HEK293 (cell line): ENCODE results near the gene IZUMO1.

ENCODE experiments used
- CTCF ChIA-PET: fragments of 350-600 bp; formaldehyde crosslinking; extraction: SDS; loops from one replicate; lab custom pipeline; 2021; ENCODE audit warnings: antibody characterized with exemption; lab: Yijun Ruan, JAX
- POLR2A ChIA-PET: fragments of 300-600 bp; formaldehyde crosslinking; extraction: SDS; loops from one replicate; lab custom pipeline; 2020; ENCODE audit warnings: antibody characterized with exemption, inconsistent platforms; lab: Yijun Ruan, JAX
- H3K27ac ChIP-seq: fragments of 200-500 bp; sonication (Bioruptor generic); 2 replicates; pipeline ENCODE4 v1.5.1; 2014; ENCODE audit warnings: low read depth, low read length, control low read depth, inconsistent platforms; ENCODE audit errors: extremely low read depth
- H3K36me3 ChIP-seq, 2 experiments: fragments of 200-500 bp in 1 of 2; sonication (Bioruptor generic) in 1 of 2; 1 replicate in 1 of 2; 2 replicates in 1 of 2; pipeline ENCODE4 v1.5.1; 2014 to 2017; ENCODE audit warnings: inconsistent platforms in 2 of 2, low read length in 2 of 2; ENCODE audit not compliant: control insufficient read depth in 2 of 2, insufficient read depth in 1 of 2
- H3K4me1 ChIP-seq: fragments of 200-500 bp; sonication (Bioruptor generic); 2 replicates; pipeline ENCODE4 v1.5.1; 2014; ENCODE audit warnings: mild to moderate bottlenecking, low read length, inconsistent platforms; ENCODE audit not compliant: control insufficient read depth, insufficient read depth
- H3K4me3 ChIP-seq: 2 replicates; pipeline ENCODE4 v1.5.1; 2011; ENCODE audit warnings: low read depth, mild to moderate bottlenecking, control low read depth, low read length, moderate library complexity
- H3K9me3 ChIP-seq: fragments of 200-500 bp; sonication (Bioruptor generic); 2 replicates; pipeline ENCODE4 v1.5.1; 2014; ENCODE audit warnings: low read depth, low read length, inconsistent platforms; ENCODE audit not compliant: control insufficient read depth, insufficient read depth
- GLI4 ChIP-seq: fragments of 450-650 bp; formaldehyde crosslinking; IDR thresholded peaks from 2 replicates; pipeline ENCODE4 v1.5.1; 2016; ENCODE audit warnings: missing biosample characterization, missing genetic modification characterization
- HOXD13 ChIP-seq: sonication (generic); formaldehyde crosslinking; IDR thresholded peaks from 2 replicates; pipeline ENCODE4 v1.8.0; 2022; ENCODE audit warnings: missing genetic modification reagents, borderline replicate concordance
- IKZF3 ChIP-seq: fragments of 450-650 bp; IDR thresholded peaks from 2 replicates; pipeline ENCODE4 v1.5.0; 2018; ENCODE audit warnings: missing biosample characterization, mild to moderate bottlenecking, missing genetic modification characterization, moderate library complexity
- KLF1 ChIP-seq: fragments of 450-650 bp; formaldehyde crosslinking; IDR thresholded peaks from 2 replicates; pipeline ENCODE4 v1.5.1; 2016; ENCODE audit warnings: missing biosample characterization, missing genetic modification characterization
- KLF7 ChIP-seq: fragments of 450-650 bp; formaldehyde crosslinking; IDR thresholded peaks from 2 replicates; pipeline ENCODE4 v1.5.1; 2016; ENCODE audit warnings: missing biosample characterization, missing genetic modification characterization, borderline replicate concordance
- SP3 ChIP-seq: fragments of 450-650 bp; formaldehyde crosslinking; IDR thresholded peaks from 2 replicates; pipeline ENCODE4 v1.5.1; 2016; ENCODE audit warnings: missing biosample characterization, missing genetic modification characterization
- YY1 ChIP-seq: fragments of 450-650 bp; formaldehyde crosslinking; IDR thresholded peaks from 2 replicates; pipeline ENCODE4 v1.5.1; 2018; ENCODE audit warnings: missing biosample characterization, missing genetic modification characterization
- ZBTB17 ChIP-seq: fragments of 450-650 bp; formaldehyde crosslinking; IDR thresholded peaks from 2 replicates; pipeline ENCODE4 v1.5.1; 2016; ENCODE audit warnings: missing biosample characterization, missing genetic modification characterization
- ZBTB26 ChIP-seq: fragments of 450-650 bp; formaldehyde crosslinking; optimal IDR thresholded peaks from 2 replicates; pipeline ENCODE3; 2016; ENCODE audit warnings: missing biosample characterization, mild to moderate bottlenecking, missing genetic modification characterization
- ZFP69B ChIP-seq: fragments of 450-650 bp; formaldehyde crosslinking; IDR thresholded peaks from 2 replicates; pipeline ENCODE4 v1.5.1; 2016; ENCODE audit warnings: missing biosample characterization, missing genetic modification characterization
- ZNF148 ChIP-seq: fragments of 450-650 bp; formaldehyde crosslinking; IDR thresholded peaks from 2 replicates; pipeline ENCODE4 v1.5.0; 2017; ENCODE audit warnings: missing biosample characterization, missing genetic modification characterization, borderline replicate concordance
- ZNF223 ChIP-seq: fragments of 450-650 bp; formaldehyde crosslinking; IDR thresholded peaks from 2 replicates; pipeline ENCODE4 v1.5.1; 2016; ENCODE audit warnings: missing biosample characterization, missing genetic modification characterization
- ZNF24 ChIP-seq: fragments of 450-650 bp; formaldehyde crosslinking; IDR thresholded peaks from 2 replicates; pipeline ENCODE4 v1.5.1; 2016; ENCODE audit warnings: missing biosample characterization, missing genetic modification characterization
- ZNF449 ChIP-seq: fragments of 450-650 bp; formaldehyde crosslinking; IDR thresholded peaks from 2 replicates; pipeline ENCODE4 v1.5.1; 2017; ENCODE audit warnings: missing biosample characterization, mild to moderate bottlenecking, missing genetic modification characterization, moderate library complexity
- ZNF48 ChIP-seq: fragments of 450-650 bp; formaldehyde crosslinking; IDR thresholded peaks from 2 replicates; pipeline ENCODE4 v1.5.1; 2016; ENCODE audit warnings: missing biosample characterization, missing genetic modification characterization
- ZNF548 ChIP-seq: fragments of 450-650 bp; formaldehyde crosslinking; IDR thresholded peaks from 2 replicates; pipeline ENCODE4 v1.5.1; 2016; ENCODE audit warnings: missing biosample characterization, missing genetic modification characterization
- ZNF571 ChIP-seq: fragments of 450-650 bp; formaldehyde crosslinking; IDR thresholded peaks from 2 replicates; pipeline ENCODE4 v1.5.0; 2017; ENCODE audit warnings: missing biosample characterization, missing genetic modification characterization
- ZNF585B ChIP-seq: fragments of 450-650 bp; formaldehyde crosslinking; IDR thresholded peaks from 2 replicates; pipeline ENCODE4 v1.5.1; 2016; ENCODE audit warnings: missing biosample characterization, missing genetic modification characterization
- ZNF654 ChIP-seq: fragments of 450-650 bp; formaldehyde crosslinking; IDR thresholded peaks from 2 replicates; pipeline ENCODE4 v1.5.1; 2016; ENCODE audit warnings: low read depth, missing biosample characterization, missing genetic modification characterization
- ZNF692 ChIP-seq: fragments of 450-650 bp; formaldehyde crosslinking; IDR thresholded peaks from 2 replicates; pipeline ENCODE4 v1.5.1; 2016; ENCODE audit warnings: missing biosample characterization, missing genetic modification characterization
- ZNF747 ChIP-seq: fragments of 450-650 bp; formaldehyde crosslinking; IDR thresholded peaks from 2 replicates; pipeline ENCODE4 v1.5.1; 2016; ENCODE audit warnings: missing biosample characterization, missing genetic modification characterization
- ZXDB ChIP-seq: fragments of 450-650 bp; formaldehyde crosslinking; IDR thresholded peaks from 2 replicates; pipeline ENCODE4 v1.5.1; 2016; ENCODE audit warnings: missing biosample characterization, missing genetic modification characterization
- TF ChIP-seq, protein P1 (sequence below): fragments of 450-650 bp; formaldehyde crosslinking; IDR thresholded peaks from 2 replicates; pipeline ENCODE4 v1.5.1; 2017; ENCODE audit warnings: missing biosample characterization, missing genetic modification characterization
- TF ChIP-seq, protein P2 (sequence below): fragments of 450-650 bp; formaldehyde crosslinking; IDR thresholded peaks from 2 replicates; pipeline ENCODE4 v1.5.1; 2016; ENCODE audit warnings: missing biosample characterization, missing genetic modification characterization

Gene IZUMO1

DNA sequence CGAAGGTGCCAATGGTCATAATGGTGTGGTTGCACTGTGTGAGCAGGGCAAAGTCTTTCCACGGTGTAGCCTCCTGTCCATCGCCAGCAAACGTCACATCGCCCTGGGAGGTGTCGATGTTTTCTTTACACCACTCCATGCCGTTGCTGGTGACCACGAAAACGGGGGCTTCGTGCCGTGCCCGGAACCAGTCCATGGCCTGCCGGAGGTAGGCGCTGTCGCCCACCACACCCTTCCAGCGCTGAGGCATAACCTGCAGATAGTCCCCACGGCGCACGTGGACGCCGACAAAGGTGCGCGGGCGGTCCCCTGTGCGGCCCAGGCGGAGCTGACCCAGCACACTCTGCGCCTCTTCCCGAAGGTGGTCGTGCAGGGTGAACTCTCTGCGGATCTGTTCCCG lies 3.6 kb upstream of the IZUMO1 start:
- POLR2A ChIA-PET, result no interaction called here
- H3K9me3 ChIP-seq, result no peaks in the 10 kb centered on the region
- no peaks in the 10 kb centered on the region for H3K36me3 ChIP-seq
- peaks cover 3% of the 10 kb centered on the region; the same call in 1 of the 2 replicates for H3K4me1 ChIP-seq
- H3K27ac ChIP-seq, result no peak overlapping the region
- no peak overlapping the region for H3K4me3 ChIP-seq
- no peak for TF ChIP-seq ZNF692 (tag by site-specific recombination)
- TF ChIP-seq, protein P1, sequence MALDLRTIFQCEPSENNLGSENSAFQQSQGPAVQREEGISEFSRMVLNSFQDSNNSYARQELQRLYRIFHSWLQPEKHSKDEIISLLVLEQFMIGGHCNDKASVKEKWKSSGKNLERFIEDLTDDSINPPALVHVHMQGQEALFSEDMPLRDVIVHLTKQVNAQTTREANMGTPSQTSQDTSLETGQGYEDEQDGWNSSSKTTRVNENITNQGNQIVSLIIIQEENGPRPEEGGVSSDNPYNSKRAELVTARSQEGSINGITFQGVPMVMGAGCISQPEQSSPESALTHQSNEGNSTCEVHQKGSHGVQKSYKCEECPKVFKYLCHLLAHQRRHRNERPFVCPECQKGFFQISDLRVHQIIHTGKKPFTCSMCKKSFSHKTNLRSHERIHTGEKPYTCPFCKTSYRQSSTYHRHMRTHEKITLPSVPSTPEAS (tag by site-specific recombination), result no peak
- TF ChIP-seq ZNF747 (tag by site-specific recombination), result no peak
- no peak for TF ChIP-seq ZNF585B (tag by site-specific recombination)
- no peak for TF ChIP-seq ZNF148 (tag by site-specific recombination)
- no peak for TF ChIP-seq KLF7
- no peak for TF ChIP-seq ZNF48
- TF ChIP-seq ZNF548 (tag by site-specific recombination), result no peak
- no peak for TF ChIP-seq HOXD13 (CRISPR knock-in tag)
- TF ChIP-seq, all 188 proteins: peak for 0
- CTCF ChIA-PET, result interaction anchor here (0.6 to 1.5 kb wide), 2 partner anchors 23 to 76 kb away, joined by 3 to 5 read pairs; no protein-coding TSS in a partner anchor

GRCh38 chr19:48749571-48750198 lies 3.0 kb upstream of the IZUMO1 start:
- Histone ChIP-seq H3K4me1 (peaks cover 3% of the 10 kb centered on the region; the same call in 1 of the 2 replicates), H3K4me3 (no peak overlapping the region), H3K36me3 (no peaks in the 10 kb centered on the region), H3K27ac (no peak overlapping the region), H3K9me3 (no peaks in the 10 kb centered on the region)
- CTCF ChIA-PET, result no interaction called here
- POLR2A ChIA-PET, result no interaction called here
- TF ChIP-seq ZNF223 (tag by site-specific recombination) (no peak), ZFP69B (tag by site-specific recombination) (no peak), IKZF3 (tag by site-specific recombination) (no peak), ZXDB (no peak), ZNF449 (tag by site-specific recombination) (no peak), SP3 (tag by site-specific recombination) (no peak), YY1 (no peak), ZNF654 (no peak), ZNF571 (tag by site-specific recombination) (no peak), ZNF24 (tag by site-specific recombination) (no peak), ZBTB26 (tag by site-specific recombination) (no peak), KLF1 (tag by site-specific recombination) (no peak), ZBTB17 (no peak), GLI4 (tag by site-specific recombination) (no peak), ZNF692 (tag by site-specific recombination) (no peak)
- TF ChIP-seq, protein P2, sequence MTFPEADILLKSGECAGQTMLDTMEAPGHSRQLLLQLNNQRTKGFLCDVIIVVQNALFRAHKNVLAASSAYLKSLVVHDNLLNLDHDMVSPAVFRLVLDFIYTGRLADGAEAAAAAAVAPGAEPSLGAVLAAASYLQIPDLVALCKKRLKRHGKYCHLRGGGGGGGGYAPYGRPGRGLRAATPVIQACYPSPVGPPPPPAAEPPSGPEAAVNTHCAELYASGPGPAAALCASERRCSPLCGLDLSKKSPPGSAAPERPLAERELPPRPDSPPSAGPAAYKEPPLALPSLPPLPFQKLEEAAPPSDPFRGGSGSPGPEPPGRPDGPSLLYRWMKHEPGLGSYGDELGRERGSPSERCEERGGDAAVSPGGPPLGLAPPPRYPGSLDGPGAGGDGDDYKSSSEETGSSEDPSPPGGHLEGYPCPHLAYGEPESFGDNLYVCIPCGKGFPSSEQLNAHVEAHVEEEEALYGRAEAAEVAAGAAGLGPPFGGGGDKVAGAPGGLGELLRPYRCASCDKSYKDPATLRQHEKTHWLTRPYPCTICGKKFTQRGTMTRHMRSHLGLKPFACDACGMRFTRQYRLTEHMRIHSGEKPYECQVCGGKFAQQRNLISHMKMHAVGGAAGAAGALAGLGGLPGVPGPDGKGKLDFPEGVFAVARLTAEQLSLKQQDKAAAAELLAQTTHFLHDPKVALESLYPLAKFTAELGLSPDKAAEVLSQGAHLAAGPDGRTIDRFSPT (tag by site-specific recombination), result no peak
